Fibroblast of lung (primary cell): ENCODE results near the gene DGKZ. TPM values are rescaled to one million over a fixed set of nuclear protein-coding genes. Genes with fewer than 3 reads are reported as not detected.

Experiments used
- DNase-seq, 2 donors: peaks; one replicate each; pipeline versions ENCODE4 v3.0.0 to v3.0.0-alpha.2; 2010; ENCODE audit warnings: low read depth in 2 of 2
- H2AFZ ChIP-seq: 2 replicates; pipeline ENCODE4 v1.5.1; 2012; ENCODE audit warnings: low read length, control low read depth, inconsistent platforms
- H3K27ac ChIP-seq: 2 replicates; pipeline ENCODE4 v1.5.1; 2011; ENCODE audit warnings: low read length, control low read depth; ENCODE audit not compliant: insufficient read depth
- H3K27me3 ChIP-seq: 2 replicates; pipeline ENCODE4 v1.5.1; 2011; ENCODE audit warnings: mild to moderate bottlenecking, low read length; ENCODE audit not compliant: control insufficient read depth, insufficient read depth
- H3K36me3 ChIP-seq: 2 replicates; pipeline ENCODE4 v1.5.1; 2011; ENCODE audit warnings: low read length; ENCODE audit not compliant: control insufficient read depth, insufficient read depth
- H3K4me1 ChIP-seq: 2 replicates; pipeline ENCODE4 v1.5.1; 2011; ENCODE audit warnings: low read length; ENCODE audit not compliant: control insufficient read depth, insufficient read depth; ENCODE audit errors: extremely low read depth
- H3K4me2 ChIP-seq: 2 replicates; pipeline ENCODE4 v1.5.1; 2011; ENCODE audit warnings: low read length, control low read depth; ENCODE audit not compliant: insufficient read depth; ENCODE audit errors: extremely low read depth
- H3K4me3 ChIP-seq, 4 experiments: fragments of 200-600 bp in 1 of 4; sonication (generic) in 1 of 4; replicated peaks in 1 of 4; 2 replicates each; pipeline ENCODE4 v1.5.1; 2011 to 2016; ENCODE audit warnings: low read length in 4 of 4, low read depth in 3 of 4, mild to moderate bottlenecking in 3 of 4, control low read depth in 2 of 4, inconsistent platforms in 1 of 4, mixed read lengths in 1 of 4; ENCODE audit not compliant: insufficient read depth in 1 of 4; ENCODE audit errors: control extremely low read depth in 1 of 4
- H3K79me2 ChIP-seq: 2 replicates; pipeline ENCODE4 v1.5.1; 2012; ENCODE audit warnings: mild to moderate bottlenecking, low read length, inconsistent platforms; ENCODE audit not compliant: control insufficient read depth, insufficient read depth
- H3K9ac ChIP-seq: 2 replicates; pipeline ENCODE4 v1.5.1; 2011; ENCODE audit warnings: mild to moderate bottlenecking, low read length, control low read depth; ENCODE audit not compliant: insufficient read depth
- H3K9me3 ChIP-seq: 2 replicates; pipeline ENCODE4 v1.5.1; 2012; ENCODE audit warnings: low read depth, low read length; ENCODE audit not compliant: control insufficient read depth, insufficient read depth
- H4K20me1 ChIP-seq: 2 replicates; pipeline ENCODE4 v1.5.1; 2011; ENCODE audit warnings: low read length; ENCODE audit not compliant: control insufficient read depth, insufficient read depth; ENCODE audit errors: extremely low read depth
- EZH2 ChIP-seq: IDR thresholded peaks from 2 replicates; pipeline ENCODE4 v1.5.1; 2012; ENCODE audit warnings: low read length, control low read depth, mild to moderate bottlenecking; ENCODE audit errors: missing control alignments
- polyA plus RNA-seq, 2 donors: library from polyadenylated mRNA; depleted of rRNA in 1 of 2; stranded (reverse) in 1 of 2; unstranded in 1 of 2; fragments of >200 nt; gene quantifications; 2 replicates each; pipeline ENCODE4 v1.2.1, GENCODE V29; 2011 to 2012; ENCODE audit warnings: missing spikeins in 1 of 2
- total RNA-seq: library from RNA; depleted of rRNA; stranded (reverse); fragments of >200 nt; gene quantifications from 2 replicates; pipeline ENCODE4 v1.2.1, GENCODE V29; 2014
- TF ChIP-seq, protein P1 (sequence below), 2 donors: IDR thresholded peaks in 1 of 2; conservative IDR thresholded peaks in 1 of 2; 1 replicate in 1 of 2; 2 replicates in 1 of 2; pipeline ENCODE4 v1.5.1; 2011 to 2012; ENCODE audit warnings: low read length in 2 of 2, control low read depth in 1 of 2, inconsistent platforms in 1 of 2, low read depth in 1 of 2, mild to moderate bottlenecking in 1 of 2

DGKZ gene
- total and polyA plus RNA-seq, 2 donors (not counting 1 experiment from before 2014, with no cell fraction given): 16.4 to 35.5 TPM

- H3K27me3 ChIP-seq: peaks cover 28% of the 10 kb centered on the region
Observed at GRCh38 chr11:46385169-46386004, 38.1 kb downstream of the DGKZ start.

DNA sequence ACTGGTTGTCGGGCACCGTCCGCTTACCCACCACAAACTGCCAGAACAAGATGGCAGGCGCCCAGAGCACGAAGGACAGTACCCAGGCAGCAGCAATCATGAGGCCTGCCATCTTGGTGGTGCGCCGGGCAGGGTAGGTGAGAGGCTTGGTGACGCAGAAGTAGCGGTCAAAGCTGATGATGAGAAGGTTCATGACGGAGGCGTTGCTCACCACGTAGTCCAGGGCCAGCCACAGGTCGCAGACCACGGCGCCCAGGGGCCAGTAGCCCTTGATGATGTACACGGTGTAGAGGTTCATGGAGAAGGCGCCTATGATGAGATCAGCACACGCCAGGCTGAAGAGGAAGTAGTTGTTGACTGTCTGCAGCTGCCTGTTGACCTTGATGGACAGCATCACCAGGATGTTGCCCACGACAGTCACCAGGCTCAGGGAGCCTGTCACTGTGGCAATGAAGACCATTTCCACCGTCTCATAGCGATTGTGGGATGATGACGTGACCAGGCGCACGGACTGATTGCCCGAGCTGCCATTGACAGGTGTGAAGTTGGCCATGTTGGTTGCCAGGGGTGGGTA lies 38.8 kb downstream of the DGKZ start:
- no peaks in the 10 kb centered on the region for H3K9me3 ChIP-seq
- H3K79me2 ChIP-seq: no peaks in the 10 kb centered on the region
- H3K27me3 ChIP-seq: peaks cover 33% of the 10 kb centered on the region
- no peak overlapping the region for H3K4me3 ChIP-seq
- H4K20me1 ChIP-seq: peaks cover 1% of the 10 kb centered on the region
- no peaks in the 10 kb centered on the region for H3K36me3 ChIP-seq
- no peak overlapping the region for H3K4me2 ChIP-seq
- no peak overlapping the region for H3K9ac ChIP-seq
- peaks cover 13% of the 10 kb centered on the region for H3K4me1 ChIP-seq
- no peak for DNase-seq
- no peak overlapping the region for H2AFZ ChIP-seq
- no peak for TF ChIP-seq EZH2
- TF ChIP-seq, protein P1, sequence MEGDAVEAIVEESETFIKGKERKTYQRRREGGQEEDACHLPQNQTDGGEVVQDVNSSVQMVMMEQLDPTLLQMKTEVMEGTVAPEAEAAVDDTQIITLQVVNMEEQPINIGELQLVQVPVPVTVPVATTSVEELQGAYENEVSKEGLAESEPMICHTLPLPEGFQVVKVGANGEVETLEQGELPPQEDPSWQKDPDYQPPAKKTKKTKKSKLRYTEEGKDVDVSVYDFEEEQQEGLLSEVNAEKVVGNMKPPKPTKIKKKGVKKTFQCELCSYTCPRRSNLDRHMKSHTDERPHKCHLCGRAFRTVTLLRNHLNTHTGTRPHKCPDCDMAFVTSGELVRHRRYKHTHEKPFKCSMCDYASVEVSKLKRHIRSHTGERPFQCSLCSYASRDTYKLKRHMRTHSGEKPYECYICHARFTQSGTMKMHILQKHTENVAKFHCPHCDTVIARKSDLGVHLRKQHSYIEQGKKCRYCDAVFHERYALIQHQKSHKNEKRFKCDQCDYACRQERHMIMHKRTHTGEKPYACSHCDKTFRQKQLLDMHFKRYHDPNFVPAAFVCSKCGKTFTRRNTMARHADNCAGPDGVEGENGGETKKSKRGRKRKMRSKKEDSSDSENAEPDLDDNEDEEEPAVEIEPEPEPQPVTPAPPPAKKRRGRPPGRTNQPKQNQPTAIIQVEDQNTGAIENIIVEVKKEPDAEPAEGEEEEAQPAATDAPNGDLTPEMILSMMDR (conservative IDR thresholded peaks at IDR 0.05 in 1 of 2, IDR thresholded peaks at IDR 0.05 in 1 of 2; ENCODE audit: low read depth in 1 of 2, low read length in 2 of 2): no peak
- H3K27ac ChIP-seq: no peak overlapping the region

More at GRCh38 chr11:46385169-46386004, 38.1 kb downstream of the DGKZ start:
- no peaks in the 10 kb centered on the region for H3K36me3 ChIP-seq
- H3K27ac ChIP-seq: no peak overlapping the region
- H3K4me3 ChIP-seq: no peak overlapping the region
- H3K4me2 ChIP-seq: no peak overlapping the region
- no peaks in the 10 kb centered on the region for H3K9me3 ChIP-seq
- peaks cover 15% of the 10 kb centered on the region for H3K4me1 ChIP-seq
- no peaks in the 10 kb centered on the region for H3K79me2 ChIP-seq
- DNase-seq: no peak
- no peak for TF ChIP-seq EZH2
- TF ChIP-seq, protein P1 (conservative IDR thresholded peaks at IDR 0.05 in 1 of 2, IDR thresholded peaks at IDR 0.05 in 1 of 2; ENCODE audit: low read depth in 1 of 2, low read length in 2 of 2): no peak
- H2AFZ ChIP-seq: no peak overlapping the region
- H3K9ac ChIP-seq: no peak overlapping the region
- H4K20me1 ChIP-seq: peaks cover 1% of the 10 kb centered on the region

- Histone ChIP-seq H3K4me3 (no peak overlapping the region), H2AFZ (no peak overlapping the region), H3K4me1 (peaks cover 13% of the 10 kb centered on the region), H3K36me3 (no peaks in the 10 kb centered on the region), H3K27me3 (peaks cover 33% of the 10 kb centered on the region), H3K27ac (no peak overlapping the region), H3K9me3 (no peaks in the 10 kb centered on the region), H3K79me2 (no peaks in the 10 kb centered on the region), H3K9ac (no peak overlapping the region), H3K4me2 (no peak overlapping the region), H4K20me1 (peaks cover 1% of the 10 kb centered on the region)
- peak in 1 of 2 donors; percentile 24 for DNase-seq
- TF ChIP-seq, protein P1 (conservative IDR thresholded peaks at IDR 0.05 in 1 of 2, IDR thresholded peaks at IDR 0.05 in 1 of 2; ENCODE audit: low read depth in 1 of 2, low read length in 2 of 2): no peak
- no peak for TF ChIP-seq EZH2
Observed at GRCh38 chr11:46386674-46387073, 39.4 kb downstream of the DGKZ start.
